HepG2 (cell line): ENCODE measurements around the gene ZNF184. TPM values are rescaled to one million over a fixed set of nuclear protein-coding genes. Genes with fewer than 3 reads are reported as not detected.

Experiments used
- ATAC-seq: fragments of 200-7000 bp; cut with Tn5 transposase; 3 replicates; pipeline ENCODE4 v1.9.1; 2020; ENCODE audit warnings: mild to moderate bottlenecking, moderate library complexity
- BruUV-seq: library from RNA; stranded (reverse); fragments of 400-500 nt; replicated peaks from 2 replicates; lab custom pipeline; 2021; lab: Mats Ljungman, UMichigan
- CTCF ChIA-PET: fragments of 300-600 bp; formaldehyde crosslinking; extraction: SDS; loops from one replicate; lab custom pipeline; 2021; ENCODE audit warnings: low total read pairs, inconsistent platforms, low intra/inter-chr PET ratio; lab: Yijun Ruan, JAX
- POLR2A ChIA-PET: fragments of 350-600 bp; sonication (Branson Sonifier 250); formaldehyde crosslinking; loops from one replicate; lab custom pipeline; 2020; ENCODE audit warnings: antibody characterized with exemption, inconsistent platforms; lab: Yijun Ruan, JAX
- DNase-seq: peaks from one replicate; pipeline ENCODE4 v3.0.0-alpha.2; 2015; ENCODE audit warnings: low spot score
- FAIRE-seq: peaks from 3 replicates; lab custom pipeline; 2011; peaks lifted over from hg19 to GRCh38; lab: Jason Lieb, UNC
- H2AFZ ChIP-seq: one replicate; pipeline ENCODE4 v1.6.1; 2011; ENCODE audit warnings: low read length, inconsistent platforms
- H3K27ac ChIP-seq: fragments of 300-600 bp; 3 replicates; pipeline ENCODE4 v1.8.0; 2011; ENCODE audit warnings: mixed run types, mild to moderate bottlenecking, mixed read lengths, low read length, inconsistent platforms; ENCODE audit not compliant: insufficient read depth; ENCODE audit errors: extremely low read length
- H3K27me3 ChIP-seq, 2 experiments: fragments of 200-600 bp in 1 of 2; 2 replicates in 1 of 2; 3 replicates in 1 of 2; pipeline versions ENCODE4 v1.6.0 to v1.8.0; 2011; ENCODE audit warnings: low read length in 2 of 2, mild to moderate bottlenecking in 2 of 2, moderate library complexity in 2 of 2, inconsistent platforms in 1 of 2; ENCODE audit not compliant: insufficient read depth in 2 of 2, control insufficient read depth in 1 of 2
- H3K36me3 ChIP-seq, 2 experiments: fragments of 200-600 bp in 1 of 2; replicated peaks in 1 of 2; 2 replicates in 1 of 2; 3 replicates in 1 of 2; pipeline versions ENCODE4 v1.5.1 to v1.8.0; 2011; ENCODE audit warnings: low read length in 2 of 2, inconsistent platforms in 1 of 2; ENCODE audit not compliant: insufficient read depth in 2 of 2, control insufficient read depth in 1 of 2
- H3K4me1 ChIP-seq: 2 replicates; pipeline ENCODE4 v1.5.1; 2012; ENCODE audit warnings: low read length, inconsistent platforms; ENCODE audit not compliant: insufficient read depth
- H3K4me2 ChIP-seq: 2 replicates; pipeline ENCODE4 v1.6.0; 2011; ENCODE audit warnings: low read depth, low read length, inconsistent platforms
- H3K4me3 ChIP-seq, 3 experiments: fragments of 200-600 bp in 1 of 3; sonication (generic), shearing (Covaris generic) in 1 of 3; replicated peaks in 1 of 3; 2 replicates each; pipeline ENCODE4 v1.5.1; 2011 to 2016; ENCODE audit warnings: low read length in 3 of 3, inconsistent platforms in 2 of 3, low read depth in 2 of 3, mild to moderate bottlenecking in 2 of 3, control low read depth in 1 of 3, mixed read lengths in 1 of 3; ENCODE audit not compliant: insufficient read depth in 1 of 3
- H3K79me2 ChIP-seq: one replicate; pipeline ENCODE4 v1.6.1; 2011; ENCODE audit warnings: low read length, inconsistent platforms; ENCODE audit not compliant: insufficient read depth
- H3K9ac ChIP-seq: 2 replicates; pipeline ENCODE4 v1.6.0; 2011; ENCODE audit warnings: mild to moderate bottlenecking, low read depth, low read length, inconsistent platforms; ENCODE audit not compliant: insufficient read depth
- H3K9me3 ChIP-seq: 2 replicates; pipeline ENCODE4 v1.5.1; 2012; ENCODE audit warnings: mild to moderate bottlenecking, low read length
- H4K20me1 ChIP-seq: 2 replicates; pipeline ENCODE4 v1.6.0; 2011; ENCODE audit warnings: inconsistent platforms, mild to moderate bottlenecking, low read length, moderate library complexity; ENCODE audit not compliant: insufficient read depth
- GLI4 ChIP-seq: sonication (generic); formaldehyde crosslinking; IDR thresholded peaks from 2 replicates; pipeline ENCODE4 v1.5.1; 2020; ENCODE audit warnings: missing genetic modification reagents, mild to moderate bottlenecking, moderate library complexity, borderline replicate concordance
- MAFF ChIP-seq: IDR thresholded peaks from 2 replicates; pipeline ENCODE4 v1.6.1; 2011; ENCODE audit warnings: low read depth, low read length, improper control_type of control experiment
- MAFK ChIP-seq, 2 experiments: IDR thresholded peaks in 1 of 2; conservative IDR thresholded peaks in 1 of 2; 2 replicates each; pipeline ENCODE4 v1.6.1; 2011; ENCODE audit warnings: improper control_type of control experiment in 2 of 2, low read length in 2 of 2
- PCBP2 ChIP-seq: fragments of 200-400 bp; formaldehyde crosslinking; optimal IDR thresholded peaks from 2 replicates; pipeline ENCODE3; 2018; ENCODE audit warnings: low read length, low read depth; ENCODE audit not compliant: poor library complexity, severe bottlenecking
- WGBS: methylation state at CpG from one replicate; pipeline ENCODE4 v1.1.6; 2017; ENCODE audit warnings: low lambda C conversion rate; 5-methylcytosine and 5-hydroxymethylcytosine counted together
- in situ Hi-C: cut with HindIII; loops from 2 replicates; pipeline ENCODE4 v1.10.0; 2017; ENCODE audit warnings: low pct_unique_long_range_greater_than_20kb; ENCODE audit not compliant: extremely low pct_ligation_motif_present
- intact Hi-C: fragments of 100-400 bp; cut with micrococcal nuclease; formaldehyde crosslinking; loops from one replicate; pipeline ENCODE4 v1.10.0; 2022; ENCODE audit not compliant: unreplicated experiment
- polyA plus RNA-seq, 8 experiments: library from polyadenylated mRNA; depleted of rRNA in 3 of 8; stranded (reverse) in 7 of 8; unstranded in 1 of 8; fragments of >200 nt; fragmentation: Illumina TruSeq in 4 of 8; extraction: Trizol in 4 of 8; gene quantifications; 2 replicates each; pipeline versions ENCODE4 v1.2.1 to v1.2.3, GENCODE V29; 2011 to 2016; ENCODE audit warnings: low read depth in 4 of 8, missing spikeins in 1 of 8, mixed read lengths in 1 of 8; ENCODE audit not compliant: insufficient read depth in 1 of 8
- total RNA-seq, 5 experiments: library from RNA; depleted of rRNA; stranded (reverse); fragments of >200 nt; fragmentation: Illumina TruSeq; extraction: Trizol; gene quantifications; 2 replicates each; pipeline ENCODE4 v1.2.3, GENCODE V29; 2016; ENCODE audit warnings: low read depth in 1 of 5
- TF ChIP-seq, protein P1 (sequence below): sonication (generic); formaldehyde crosslinking; IDR thresholded peaks from 2 replicates; pipeline ENCODE4 v1.5.1; 2020; ENCODE audit warnings: missing genetic modification reagents, mild to moderate bottlenecking, borderline replicate concordance
- TF ChIP-seq, protein P2 (sequence below): sonication (generic); formaldehyde crosslinking; IDR thresholded peaks from 2 replicates; pipeline ENCODE4 v1.4.0; 2020; ENCODE audit warnings: missing genetic modification reagents

ZNF184 gene
- total and polyA plus RNA-seq, 2 of the 13 experiments (the other 11 are each of a cell fraction or from before 2014, with no cell fraction given) = 2.1 to 10.1 TPM

GRCh38 chr6:27501187-27501586, 28.3 kb upstream of the ZNF184 start:
- in situ Hi-C loops = loop anchor here (10.0 to 25.0 kb wide), 3 partner anchors 111 to 1189 kb away; no protein-coding TSS in a partner anchor
- no peak for DNase-seq
- intact Hi-C loops = loop anchor here (5.0 kb wide), 4 partner anchors 106 to 934 kb away; partner anchors contain the start of gene POM121L2
- H3K9me3 ChIP-seq = no peaks in the 10 kb centered on the region
- no peak overlapping the region for H3K27ac ChIP-seq
- no peak overlapping the region for H3K4me3 ChIP-seq
- H3K36me3 ChIP-seq = no peaks in the 10 kb centered on the region
- H3K9ac ChIP-seq = no peak overlapping the region
- TF ChIP-seq MAFK (conservative IDR thresholded peaks at IDR 0.05 in 1 of 2, IDR thresholded peaks at IDR 0.05 in 1 of 2; ENCODE audit: low read length in 2 of 2) (peak; percentile 65 to 86; a peak in 3 of 4 replicates), GLI4 (no peak), MAFF (peak; percentile 73)
- TF ChIP-seq, protein P1, sequence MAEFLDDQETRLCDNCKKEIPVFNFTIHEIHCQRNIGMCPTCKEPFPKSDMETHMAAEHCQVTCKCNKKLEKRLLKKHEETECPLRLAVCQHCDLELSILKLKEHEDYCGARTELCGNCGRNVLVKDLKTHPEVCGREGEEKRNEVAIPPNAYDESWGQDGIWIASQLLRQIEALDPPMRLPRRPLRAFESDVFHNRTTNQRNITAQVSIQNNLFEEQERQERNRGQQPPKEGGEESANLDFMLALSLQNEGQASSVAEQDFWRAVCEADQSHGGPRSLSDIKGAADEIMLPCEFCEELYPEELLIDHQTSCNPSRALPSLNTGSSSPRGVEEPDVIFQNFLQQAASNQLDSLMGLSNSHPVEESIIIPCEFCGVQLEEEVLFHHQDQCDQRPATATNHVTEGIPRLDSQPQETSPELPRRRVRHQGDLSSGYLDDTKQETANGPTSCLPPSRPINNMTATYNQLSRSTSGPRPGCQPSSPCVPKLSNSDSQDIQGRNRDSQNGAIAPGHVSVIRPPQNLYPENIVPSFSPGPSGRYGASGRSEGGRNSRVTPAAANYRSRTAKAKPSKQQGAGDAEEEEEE (CRISPR knock-in tag) = no peak
- ATAC-seq = no peak
- ChIA-PET POLR2A (no interaction called here), CTCF (no interaction called here)
- no TSS peak for BruUV-seq
- WGBS = 92% methylated on average over 2 of the region's 2 CpGs
- H3K4me2 ChIP-seq = no peak overlapping the region
- peaks cover 0 to 4% of the 10 kb centered on the region in 2 experiments; a peak in 1 of 5 replicates for H3K27me3 ChIP-seq
- H4K20me1 ChIP-seq = no peaks in the 10 kb centered on the region
- no peaks in the 10 kb centered on the region for H3K79me2 ChIP-seq
- peaks cover 31% of the 10 kb centered on the region for H3K4me1 ChIP-seq
- H2AFZ ChIP-seq = no peak overlapping the region
- no peak for FAIRE-seq

DNA sequence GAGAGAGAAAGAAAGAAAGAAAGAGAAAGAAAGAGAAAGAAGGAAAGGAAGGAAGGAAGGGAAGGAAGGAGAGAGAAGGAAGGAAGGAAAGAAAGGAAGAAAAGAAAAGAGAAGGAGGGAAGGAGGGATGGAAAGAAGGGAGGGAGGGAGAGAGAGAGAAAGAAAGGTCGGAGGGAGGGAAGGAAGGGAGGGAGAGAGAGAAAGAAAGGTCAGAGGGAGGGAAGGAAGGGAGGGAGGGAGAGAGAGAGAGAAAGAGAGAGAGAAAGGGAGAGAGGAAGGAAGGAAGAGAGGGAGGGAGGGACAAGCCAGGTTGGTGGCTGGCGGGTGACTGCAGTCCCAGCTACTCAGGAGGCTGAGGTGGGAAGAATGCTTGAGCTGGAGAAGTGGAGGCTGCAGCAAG, 27.3 kb upstream of the ZNF184 start:
- H3K4me1 ChIP-seq = peaks cover 21% of the 10 kb centered on the region
- no peak overlapping the region for H2AFZ ChIP-seq
- H3K36me3 ChIP-seq = no peaks in the 10 kb centered on the region
- FAIRE-seq (no peak), DNase-seq (no peak), ATAC-seq (no peak)
- ChIA-PET POLR2A (no interaction called here), CTCF (no interaction called here)
- H3K27ac ChIP-seq = no peak overlapping the region
- no peak overlapping the region for H3K4me3 ChIP-seq
- BruUV-seq = no TSS peak
- peaks cover 0 to 6% of the 10 kb centered on the region in 2 experiments; a peak in 1 of 5 replicates for H3K27me3 ChIP-seq
- H4K20me1 ChIP-seq = no peaks in the 10 kb centered on the region
- intact Hi-C loops (loop anchor here (5.0 kb wide), 4 partner anchors 107 to 933 kb away; partner anchors contain the start of gene POM121L2), in situ Hi-C loops (loop anchor here (10.0 to 25.0 kb wide), 3 partner anchors 112 to 1188 kb away; no protein-coding TSS in a partner anchor)
- H3K9me3 ChIP-seq = no peaks in the 10 kb centered on the region
- H3K4me2 ChIP-seq = no peak overlapping the region
- WGBS = 24% methylated on average over 2 of the region's 2 CpGs
- H3K9ac ChIP-seq = no peak overlapping the region
- TF ChIP-seq PCBP2 = peak; percentile 38
- TF ChIP-seq, protein P2, sequence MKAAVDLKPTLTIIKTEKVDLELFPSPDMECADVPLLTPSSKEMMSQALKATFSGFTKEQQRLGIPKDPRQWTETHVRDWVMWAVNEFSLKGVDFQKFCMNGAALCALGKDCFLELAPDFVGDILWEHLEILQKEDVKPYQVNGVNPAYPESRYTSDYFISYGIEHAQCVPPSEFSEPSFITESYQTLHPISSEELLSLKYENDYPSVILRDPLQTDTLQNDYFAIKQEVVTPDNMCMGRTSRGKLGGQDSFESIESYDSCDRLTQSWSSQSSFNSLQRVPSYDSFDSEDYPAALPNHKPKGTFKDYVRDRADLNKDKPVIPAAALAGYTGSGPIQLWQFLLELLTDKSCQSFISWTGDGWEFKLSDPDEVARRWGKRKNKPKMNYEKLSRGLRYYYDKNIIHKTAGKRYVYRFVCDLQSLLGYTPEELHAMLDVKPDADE (CRISPR knock-in tag) = no peak
- no peaks in the 10 kb centered on the region for H3K79me2 ChIP-seq
